Sigmoid colon (tissue), 7 donors: ENCODE data around the gene SYAP1. TPM values are rescaled to one million over a fixed set of nuclear protein-coding genes. Genes with fewer than 3 reads are reported as not detected.
A peak's percentile ranks its signal among the peaks of the same experiment; 100 is the strongest.

Source experiments
- DNase-seq: peaks from one replicate; pipeline ENCODE4 v3.0.0-alpha.2; 2019
- H3K27ac ChIP-seq, 4 donors: fragments of 200-600 bp; sonication (generic); one replicate each; pipeline ENCODE4 v1.5.1; 2016 to 2019; ENCODE audit warnings: mild to moderate bottlenecking in 1 of 4
- H3K27me3 ChIP-seq, 3 donors: fragments of 200-600 bp; sonication (generic); one replicate each; pipeline ENCODE4 v1.5.1; 2019; ENCODE audit warnings: mild to moderate bottlenecking in 1 of 3
- H3K36me3 ChIP-seq, 4 donors: fragments of 200-600 bp; sonication (generic); one replicate each; pipeline ENCODE4 v1.5.1; 2016 to 2019
- H3K4me1 ChIP-seq, 4 donors: fragments of 200-600 bp; sonication (generic); one replicate each; pipeline ENCODE4 v1.5.1; 2017 to 2019
- H3K4me3 ChIP-seq, 4 donors: fragments of 200-600 bp; sonication (generic); one replicate each; pipeline ENCODE4 v1.5.1; 2017 to 2019; ENCODE audit warnings: mild to moderate bottlenecking in 2 of 4, moderate library complexity in 1 of 4
- H3K9me3 ChIP-seq, 4 donors: fragments of 200-600 bp in 3 of 4; sonication (generic) in 3 of 4; one replicate each; pipeline versions ENCODE4 v1.5.1 to v1.6.1; 2013 to 2019
- CTCF ChIP-seq, 4 experiments: fragments of 450-650 bp in 3 of 4; fragments of 200-600 bp in 1 of 4; IDR thresholded peaks; one replicate each; pipeline ENCODE4 v1.5.1; 2016 to 2019; ENCODE audit warnings: antibody characterized with exemption in 4 of 4, mild to moderate bottlenecking in 3 of 4, moderate library complexity in 2 of 4
- EP300 ChIP-seq, 4 donors: sonication (generic); formaldehyde crosslinking; IDR thresholded peaks; one replicate each; pipeline ENCODE4 v1.6.1; 2017; ENCODE audit warnings: antibody characterized with exemption in 4 of 4
- POLR2A ChIP-seq, 2 donors: fragments of 450-650 bp; IDR thresholded peaks; one replicate each; pipeline ENCODE4 v1.6.1; 2016; ENCODE audit warnings: antibody characterized with exemption in 2 of 2, mild to moderate bottlenecking in 2 of 2, moderate library complexity in 2 of 2
- POLR2AphosphoS5 ChIP-seq, 4 donors: sonication (generic); formaldehyde crosslinking; IDR thresholded peaks; one replicate each; pipeline ENCODE4 v1.6.1; 2017; ENCODE audit warnings: antibody characterized with exemption in 4 of 4
- WGBS, 2 donors: extraction: QIAGEN DNeasy Blood & Tissue Kit; methylation state at CpG; one replicate each; pipeline ENCODE4 v1.1.7; 2013; 5-methylcytosine and 5-hydroxymethylcytosine counted together
- intact Hi-C: fragments of 100-400 bp; cut with DNase I; formaldehyde crosslinking; loops from one replicate; pipeline ENCODE4 v1.15.1; 2023
- polyA plus RNA-seq, 3 donors: library from polyadenylated mRNA; stranded (reverse); fragments of 200-250 nt; gene quantifications; one replicate each; pipeline ENCODE4 v1.2.3, GENCODE V29; 2013
- total RNA-seq, 4 donors: library from RNA; depleted of rRNA; stranded (reverse); fragments of >200 nt; gene quantifications; one replicate each; pipeline ENCODE4 v1.1.0, GENCODE V29; 2016
- donor health status: healthy with polysubstance abuse.
- donor health status: Bipolar disorder and iron deficiency.
- donor health status: healthy.

Gene SYAP1
- total and polyA plus RNA-seq, 7 donors = 17.5 to 31.4 (median 19.9) TPM

- H3K36me3 ChIP-seq = peaks cover 0 to 6% (median 0%) of the 10 kb centered on the region in 4 donors
- H3K4me1 ChIP-seq = no peaks in the 10 kb centered on the region
- H3K27ac ChIP-seq = no peak overlapping the region
- no peaks in the 10 kb centered on the region for H3K9me3 ChIP-seq
- peak; percentile 6 for DNase-seq
- no peak for TF ChIP-seq POLR2A (IDR thresholded peaks at IDR 0.05)
- TF ChIP-seq POLR2AphosphoS5 (IDR thresholded peaks at IDR 0.05) = no peak
- no peak for TF ChIP-seq CTCF (IDR thresholded peaks at IDR 0.05)
- TF ChIP-seq EP300 (IDR thresholded peaks at IDR 0.05) = no peak
- 49 to 85% methylated on average over 15 of the region's 15 CpGs for WGBS, 2 donors
- intact Hi-C loops = no loop called here
- no peak overlapping the region for H3K4me3 ChIP-seq
- no peaks in the 10 kb centered on the region for H3K27me3 ChIP-seq
Observed at GRCh38 chrX:16702700-16703599, 16.5 kb upstream of the SYAP1 start.

GRCh38 chrX:16705370-16705769 lies 14.0 kb upstream of the SYAP1 start:
- intact Hi-C loops = no loop called here
- Histone ChIP-seq H3K4me1 (no peaks in the 10 kb centered on the region), H3K4me3 (no peak overlapping the region), H3K27ac (no peak overlapping the region), H3K27me3 (no peaks in the 10 kb centered on the region), H3K36me3 (no peaks in the 10 kb centered on the region), H3K9me3 (no peaks in the 10 kb centered on the region)
- peak; percentile 19 for DNase-seq
- WGBS, 2 donors = 91 to 92% methylated on average over 3 of the region's 3 CpGs
- no peak for TF ChIP-seq CTCF (IDR thresholded peaks at IDR 0.05)
- TF ChIP-seq POLR2AphosphoS5 (IDR thresholded peaks at IDR 0.05) = no peak

- WGBS, 2 donors = 88 to 95% methylated on average over 3 of the region's 3 CpGs
- H3K27ac ChIP-seq = no peak overlapping the region
- H3K36me3 ChIP-seq = no peaks in the 10 kb centered on the region
- intact Hi-C loops = no loop called here
- no peak for DNase-seq
- no peak overlapping the region for H3K4me3 ChIP-seq
- no peaks in the 10 kb centered on the region for H3K9me3 ChIP-seq
- H3K27me3 ChIP-seq = peaks cover 0 to 9% (median 0%) of the 10 kb centered on the region in 3 donors
- TF ChIP-seq POLR2A (IDR thresholded peaks at IDR 0.05) = no peak
- TF ChIP-seq CTCF (IDR thresholded peaks at IDR 0.05) = no peak
- no peak for TF ChIP-seq POLR2AphosphoS5 (IDR thresholded peaks at IDR 0.05)
- no peak for TF ChIP-seq EP300 (IDR thresholded peaks at IDR 0.05)
- peaks cover 0 to 17% (median 0%) of the 10 kb centered on the region in 4 donors for H3K4me1 ChIP-seq
Observed at GRCh38 chrX:16708016-16708415, 11.4 kb upstream of the SYAP1 start.

- H3K36me3 ChIP-seq = no peaks in the 10 kb centered on the region
- peaks cover 0 to 19% (median 0%) of the 10 kb centered on the region in 4 donors for H3K4me1 ChIP-seq
- no peaks in the 10 kb centered on the region for H3K9me3 ChIP-seq
- WGBS, 2 donors = 12 to 33% methylated on average over 9 of the region's 9 CpGs
- intact Hi-C loops = loop anchor here (10.0 kb wide), 1 partner anchor 1037 kb away; no protein-coding TSS in a partner anchor
- H3K27me3 ChIP-seq = peaks cover 0 to 9% (median 0%) of the 10 kb centered on the region in 3 donors
- no peak for TF ChIP-seq POLR2A (IDR thresholded peaks at IDR 0.05)
- TF ChIP-seq POLR2AphosphoS5 (IDR thresholded peaks at IDR 0.05) = no peak
- peak overlapping the region; percentile 84 to 90 (median 88) for H3K27ac ChIP-seq
- DNase-seq = peak; percentile 35
- peak overlapping the region; percentile 53 to 84 (median 70) for H3K4me3 ChIP-seq
Observed at GRCh38 chrX:16711219-16711811, 8.1 kb upstream of the SYAP1 start.

- DNase-seq = peak; percentile 63
- no peak for TF ChIP-seq EP300 (IDR thresholded peaks at IDR 0.05)
- no peak for TF ChIP-seq POLR2AphosphoS5 (IDR thresholded peaks at IDR 0.05)
- TF ChIP-seq CTCF (IDR thresholded peaks at IDR 0.05) = no peak
- TF ChIP-seq POLR2A (IDR thresholded peaks at IDR 0.05) = no peak
- peak overlapping the region; percentile 53 to 84 (median 70) for H3K4me3 ChIP-seq
- WGBS, 2 donors = 0 to 1% methylated on average over 65 to 67 of the region's 67 CpGs
- H3K27me3 ChIP-seq = peaks cover 0 to 9% (median 0%) of the 10 kb centered on the region in 3 donors
- peaks cover 0 to 19% (median 0%) of the 10 kb centered on the region in 4 donors for H3K4me1 ChIP-seq
- no peaks in the 10 kb centered on the region for H3K9me3 ChIP-seq
- H3K36me3 ChIP-seq = no peaks in the 10 kb centered on the region
- peak overlapping the region; percentile 84 to 90 (median 88) for H3K27ac ChIP-seq
- intact Hi-C loops = loop anchor here (10.0 kb wide), 1 partner anchor 1037 kb away; no protein-coding TSS in a partner anchor
Observed at GRCh38 chrX:16711893-16712547, 7.4 kb upstream of the SYAP1 start.
